CD4-positive, alpha-beta T cell treated with Interleukin-1 beta for 1 hour (primary cell): ENCODE data around the gene CTNNBL1.
"Not testable (repeated sequence)": the region's sequence is repeated elsewhere in the genome, so short reads cannot be mapped to it uniquely, and the experiment has no call there.

Experiments
- DNase-seq, 2 donors: peaks; one replicate each; pipeline ENCODE4 v3.0.0-alpha.2; 2020 to 2022

CTNNBL1 gene

GRCh38 chr20:37833221-37833896 is 139.5 kb downstream of the CTNNBL1 start:
- no peak for DNase-seq

GRCh38 chr20:37836926-37837325 is 143.1 kb downstream of the CTNNBL1 start:
- DNase-seq, result no peak

GRCh38 chr20:37837924-37838323 is 144.1 kb downstream of the CTNNBL1 start:
- DNase-seq, result no peak

GRCh38 chr20:37838769-37839431 is 145.1 kb downstream of the CTNNBL1 start:
- DNase-seq, result no peak

- DNase-seq, result no peak
Measured at GRCh38 chr20:37839432-37839827, 145.6 kb downstream of the CTNNBL1 start.

- no peak for DNase-seq
Measured at GRCh38 chr20:37839955-37840354, 146.1 kb downstream of the CTNNBL1 start.

GRCh38 chr20:37841389-37841788 is 147.6 kb downstream of the CTNNBL1 start:
- no peak for DNase-seq

- DNase-seq, result no peak
Measured at GRCh38 chr20:37841971-37842370, 148.1 kb downstream of the CTNNBL1 start.

GRCh38 chr20:37845241-37845681 is 151.4 kb downstream of the CTNNBL1 start:
- no peak for DNase-seq

- no peak for DNase-seq
Measured at GRCh38 chr20:37845878-37846277, 152.0 kb downstream of the CTNNBL1 start.

- DNase-seq, result no peak
Measured at GRCh38 chr20:37846573-37846972, 152.7 kb downstream of the CTNNBL1 start.

- DNase-seq, result no peak
Measured at GRCh38 chr20:37848706-37849105, 154.9 kb downstream of the CTNNBL1 start.

GRCh38 chr20:37849156-37849555 is 155.3 kb downstream of the CTNNBL1 start:
- DNase-seq, result no peak

- no peak for DNase-seq
Measured at GRCh38 chr20:37849566-37849965, 155.7 kb downstream of the CTNNBL1 start.

GRCh38 chr20:37850036-37850592 is 156.3 kb downstream of the CTNNBL1 start:
- DNase-seq, result no peak

- no peak for DNase-seq
Measured at GRCh38 chr20:37850724-37851355, 157.0 kb downstream of the CTNNBL1 start.

- no peak for DNase-seq
Measured at GRCh38 chr20:37852666-37853065, 158.8 kb downstream of the CTNNBL1 start.

GRCh38 chr20:37853823-37854375 is 160.1 kb downstream of the CTNNBL1 start:
- DNase-seq, result no peak

- not testable (repeated sequence) for DNase-seq
Measured at GRCh38 chr20:37856034-37856433, 162.2 kb downstream of the CTNNBL1 start.

GRCh38 chr20:37856932-37857660 is 163.3 kb downstream of the CTNNBL1 start:
- DNase-seq, result no peak

- DNase-seq, result no peak
Measured at GRCh38 chr20:37859406-37860171, 165.8 kb downstream of the CTNNBL1 start.

- no peak for DNase-seq
Measured at GRCh38 chr20:37863289-37863688, 169.5 kb downstream of the CTNNBL1 start.
